Measurements from ENCODE around the gene RBPJ. TPM values are rescaled to one million over a fixed set of nuclear protein-coding genes. Genes with fewer than 3 reads are reported as not detected.

The RBPJ gene
- total RNA-seq, 1 donor from 2014 or later: 83.5 TPM

DNA sequence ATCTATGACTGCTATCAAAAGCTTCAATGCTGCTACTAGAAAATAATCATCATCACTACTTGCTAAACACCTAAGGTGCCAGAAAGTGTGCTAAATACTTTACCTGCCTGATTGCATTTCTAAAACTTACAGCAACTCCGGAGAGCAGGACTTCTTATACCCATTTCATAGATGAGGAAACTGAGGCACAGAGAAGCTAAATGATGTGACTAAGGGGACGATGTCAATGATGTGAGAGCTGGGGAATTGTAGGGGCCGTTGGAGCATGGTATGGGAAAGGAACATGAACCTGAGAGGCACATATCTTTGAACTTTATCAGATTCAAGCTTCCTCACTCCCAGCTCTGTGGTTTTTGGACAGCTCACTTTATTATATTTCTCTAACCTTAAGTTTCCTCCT, 130.8 kb downstream of the RBPJ start:
- Mint-ChIP-seq H3K27ac (no peak overlapping the region), H3K36me3 (no peaks in the 10 kb centered on the region)
- no peak for DNase-seq (ENCODE audit: low spot score in 2 of 2, unreplicated experiment in 2 of 2)

DNA sequence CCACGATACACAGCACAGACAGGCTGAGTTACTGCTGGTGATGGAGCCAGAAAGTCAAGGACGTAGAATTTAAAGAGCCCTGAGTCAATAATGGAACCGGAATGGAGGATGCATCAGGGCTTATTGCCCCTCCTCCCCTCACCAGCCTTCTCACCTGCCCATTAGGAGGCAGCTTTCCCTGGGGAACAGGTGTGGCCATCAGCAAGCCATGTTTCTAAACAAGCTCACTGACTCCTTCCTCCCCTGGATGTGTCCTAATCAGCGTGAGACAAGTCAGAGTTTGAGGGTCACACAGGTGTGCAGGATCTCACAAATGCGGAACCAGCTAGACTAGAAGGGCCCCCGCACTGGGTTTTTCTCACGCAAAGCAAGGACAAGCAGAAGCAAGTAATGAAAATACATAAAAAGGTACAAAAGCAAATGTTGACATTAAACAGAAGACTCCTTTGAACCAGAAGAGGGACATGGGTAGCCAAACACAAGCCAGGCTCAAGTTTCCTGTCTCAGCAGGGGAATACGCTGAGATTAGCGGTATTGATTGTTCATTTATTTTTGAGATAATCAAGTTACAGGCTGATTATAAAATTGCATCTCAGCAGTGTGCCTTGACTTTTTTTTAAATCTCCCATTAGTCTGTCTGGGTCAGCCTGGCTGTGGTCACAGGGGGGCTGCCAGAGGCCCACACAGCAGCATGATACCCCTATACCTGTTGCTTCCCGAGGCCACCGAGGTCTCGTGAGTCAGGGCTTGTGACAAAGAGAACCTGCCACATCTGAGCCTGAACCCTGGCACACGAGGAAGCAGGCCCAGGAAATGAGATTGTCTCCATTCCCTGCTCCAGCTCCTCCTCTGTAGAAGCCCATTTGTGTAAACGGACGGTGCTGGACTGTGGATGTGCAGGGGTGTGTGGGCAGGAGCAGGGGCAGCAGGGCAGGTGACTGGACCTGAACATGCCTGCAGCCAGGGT, 132.0 kb downstream of the RBPJ start:
- Mint-ChIP-seq H3K9me3 (peaks cover 20% of the 10 kb centered on the region), H3K36me3 (no peaks in the 10 kb centered on the region), H3K27me3 (ENCODE audit: low read depth) (peaks cover 3% of the 10 kb centered on the region), H3K27ac (no peak overlapping the region), H3K4me1 (peaks cover 9% of the 10 kb centered on the region), H3K4me3 (no peak overlapping the region)
- TF ChIP-seq, protein P1, sequence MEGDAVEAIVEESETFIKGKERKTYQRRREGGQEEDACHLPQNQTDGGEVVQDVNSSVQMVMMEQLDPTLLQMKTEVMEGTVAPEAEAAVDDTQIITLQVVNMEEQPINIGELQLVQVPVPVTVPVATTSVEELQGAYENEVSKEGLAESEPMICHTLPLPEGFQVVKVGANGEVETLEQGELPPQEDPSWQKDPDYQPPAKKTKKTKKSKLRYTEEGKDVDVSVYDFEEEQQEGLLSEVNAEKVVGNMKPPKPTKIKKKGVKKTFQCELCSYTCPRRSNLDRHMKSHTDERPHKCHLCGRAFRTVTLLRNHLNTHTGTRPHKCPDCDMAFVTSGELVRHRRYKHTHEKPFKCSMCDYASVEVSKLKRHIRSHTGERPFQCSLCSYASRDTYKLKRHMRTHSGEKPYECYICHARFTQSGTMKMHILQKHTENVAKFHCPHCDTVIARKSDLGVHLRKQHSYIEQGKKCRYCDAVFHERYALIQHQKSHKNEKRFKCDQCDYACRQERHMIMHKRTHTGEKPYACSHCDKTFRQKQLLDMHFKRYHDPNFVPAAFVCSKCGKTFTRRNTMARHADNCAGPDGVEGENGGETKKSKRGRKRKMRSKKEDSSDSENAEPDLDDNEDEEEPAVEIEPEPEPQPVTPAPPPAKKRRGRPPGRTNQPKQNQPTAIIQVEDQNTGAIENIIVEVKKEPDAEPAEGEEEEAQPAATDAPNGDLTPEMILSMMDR (IDR thresholded peaks at IDR 0.05; ENCODE audit: unreplicated experiment): no peak
- no peak for DNase-seq (ENCODE audit: low spot score in 2 of 2, unreplicated experiment in 2 of 2)

More for the DNA sequence above, 130.8 kb downstream of the RBPJ start:
- Mint-ChIP-seq H3K9me3 (peaks cover 27% of the 10 kb centered on the region), H3K4me1 (peaks cover 9% of the 10 kb centered on the region), H3K4me3 (no peak overlapping the region), H3K27me3 (ENCODE audit: low read depth) (no peaks in the 10 kb centered on the region)
- TF ChIP-seq, protein P1 (IDR thresholded peaks at IDR 0.05; ENCODE audit: unreplicated experiment): no peak

DNA sequence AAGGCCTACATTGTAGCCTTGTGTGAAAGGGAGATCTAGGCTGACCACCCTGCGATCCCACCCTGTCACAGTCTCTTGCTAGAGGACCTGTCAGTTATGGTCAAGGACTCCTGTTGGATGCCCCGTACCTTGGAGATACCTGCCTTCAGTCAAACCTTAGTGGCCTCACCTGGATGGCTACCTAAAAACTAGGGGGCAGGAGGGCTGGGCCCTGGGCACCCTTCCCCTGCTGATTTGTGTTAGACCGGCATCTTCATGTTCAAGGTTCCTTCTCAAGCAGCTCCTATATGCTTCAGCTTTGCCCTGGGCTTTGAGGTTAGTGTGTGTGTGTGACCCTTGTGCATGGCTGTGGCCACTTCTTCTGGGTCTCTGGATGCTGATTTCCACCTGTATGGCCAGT, 134.1 kb downstream of the RBPJ start:
- TF ChIP-seq, protein P1 (IDR thresholded peaks at IDR 0.05; ENCODE audit: unreplicated experiment): no peak
- DNase-seq (ENCODE audit: low spot score in 2 of 2, unreplicated experiment in 2 of 2): no peak
- H3K36me3 Mint-ChIP-seq: no peaks in the 10 kb centered on the region
- H3K27me3 Mint-ChIP-seq (ENCODE audit: low read depth): peaks cover 3% of the 10 kb centered on the region
- H3K4me3 Mint-ChIP-seq: no peak overlapping the region
- H3K9me3 Mint-ChIP-seq: peaks cover 9% of the 10 kb centered on the region
- no peak overlapping the region for H3K27ac Mint-ChIP-seq
- peaks cover 15% of the 10 kb centered on the region for H3K4me1 Mint-ChIP-seq

DNA sequence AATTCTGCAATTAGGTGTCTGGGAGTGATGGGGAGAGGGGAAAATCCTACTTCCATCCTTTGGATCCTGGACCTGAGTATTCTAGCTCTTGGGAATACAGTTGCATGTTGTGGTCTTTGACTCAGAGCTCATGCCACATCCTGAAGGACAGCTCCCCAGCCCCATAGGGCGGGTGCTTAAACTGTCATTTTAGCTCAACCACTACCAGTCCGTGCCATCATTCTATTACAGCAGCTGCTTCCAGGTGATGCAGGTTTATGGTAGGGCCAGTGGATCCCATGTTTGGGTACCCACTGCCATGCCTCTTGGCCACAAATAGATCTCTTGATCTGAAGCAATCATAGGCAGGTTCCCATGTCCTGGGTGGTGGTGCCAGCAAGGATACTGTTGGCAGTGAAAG, 134.8 kb downstream of the RBPJ start:
- TF ChIP-seq, protein P1 (IDR thresholded peaks at IDR 0.05; ENCODE audit: unreplicated experiment): no peak
- Mint-ChIP-seq H3K4me1 (peaks cover 15% of the 10 kb centered on the region), H3K4me3 (no peak overlapping the region), H3K36me3 (no peaks in the 10 kb centered on the region), H3K9me3 (peaks cover 9% of the 10 kb centered on the region), H3K27me3 (ENCODE audit: low read depth) (peaks cover 3% of the 10 kb centered on the region), H3K27ac (no peak overlapping the region)
- DNase-seq (ENCODE audit: low spot score in 2 of 2, unreplicated experiment in 2 of 2): no peak

DNA sequence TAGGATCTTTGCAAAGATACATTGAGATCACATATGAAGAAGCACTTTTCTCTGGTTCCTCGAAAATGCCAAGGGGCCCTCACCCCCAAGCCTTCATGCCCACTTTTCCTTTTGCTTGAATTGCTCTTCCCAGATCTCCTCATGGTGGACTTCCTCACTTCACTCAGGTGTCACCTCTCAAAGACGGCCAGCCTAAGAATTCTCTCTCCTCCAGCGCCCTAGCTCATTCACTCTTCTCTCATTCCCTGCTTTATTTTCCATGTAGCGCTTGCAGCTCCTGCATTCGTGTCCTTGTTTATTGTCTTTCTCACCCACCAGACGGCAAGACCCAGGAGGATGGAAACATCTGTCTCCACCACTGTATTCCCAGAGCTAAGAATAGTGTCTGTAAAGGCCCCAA, 136.6 kb downstream of the RBPJ start:
- DNase-seq (ENCODE audit: low spot score in 2 of 2, unreplicated experiment in 2 of 2): no peak
- TF ChIP-seq, protein P1 (IDR thresholded peaks at IDR 0.05; ENCODE audit: unreplicated experiment): no peak
- H3K4me3 Mint-ChIP-seq: no peak overlapping the region
- no peaks in the 10 kb centered on the region for H3K36me3 Mint-ChIP-seq
- H3K27ac Mint-ChIP-seq: no peak overlapping the region
- H3K27me3 Mint-ChIP-seq (ENCODE audit: low read depth): peaks cover 3% of the 10 kb centered on the region
- peaks cover 13% of the 10 kb centered on the region for H3K4me1 Mint-ChIP-seq
- H3K9me3 Mint-ChIP-seq: peaks cover 9% of the 10 kb centered on the region

Measured in mesothelial cell of epicardium (in vitro differentiated cells).